ENCODE measurements around the gene FUT7. TPM values are rescaled to one million over a fixed set of nuclear protein-coding genes. Genes with fewer than 3 reads are reported as not detected.

Gene FUT7
- total and polyA plus RNA-seq, 2 of the 8 experiments (the other 6 are each of a cell fraction or from before 2014, with no cell fraction given), result not detected

DNA sequence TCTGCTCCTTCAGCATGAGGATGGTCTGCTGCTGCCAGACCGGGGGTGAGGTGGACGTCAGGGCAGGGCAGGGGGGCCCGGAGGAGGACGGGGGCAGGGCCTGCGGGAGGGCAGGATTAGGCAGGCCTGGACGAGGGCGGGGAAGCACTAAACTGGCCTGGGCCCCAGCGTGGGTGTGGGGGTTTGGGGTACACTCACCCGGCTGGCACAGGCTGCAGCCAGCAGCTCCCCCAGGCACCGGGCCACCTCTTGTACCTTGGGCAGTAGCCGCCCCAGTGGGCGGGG is 32.9 kb upstream of the FUT7 start:
- Histone ChIP-seq H3K4ac (replicated peaks; ENCODE audit: insufficient read length, low read depth, low read length) (no peak overlapping the region), H4K5ac (ENCODE audit: insufficient read length, low read depth, low read length) (no peak overlapping the region), H4K8ac (ENCODE audit: extremely low read depth, insufficient read depth, low read length) (no peak overlapping the region), H4K91ac (replicated peaks; ENCODE audit: insufficient read length, low read length) (no peak overlapping the region), H3K27me3 (replicated peaks in 1 of 4; ENCODE audit: control insufficient read depth in 3 of 4, extremely low read depth in 1 of 4, insufficient read depth in 3 of 4, low read length in 3 of 4) (peaks cover 0 to 13% (median 7%) of the 10 kb centered on the region in 4 experiments; a peak in 5 of 7 replicates), H4K20me1 (replicated peaks in 1 of 2; ENCODE audit: control insufficient read depth in 1 of 2, insufficient read depth in 2 of 2, low read length in 2 of 2) (peaks cover 23 to 25% of the 10 kb centered on the region in 2 experiments), H3K14ac (ENCODE audit: insufficient read length) (no peak overlapping the region), H3K23me2 (ENCODE audit: low read depth, low read length) (peaks cover 5% of the 10 kb centered on the region; the same call in 1 of the 2 replicates), H3K4me1 (replicated peaks in 1 of 4; ENCODE audit: control insufficient read depth in 3 of 4, insufficient read depth in 4 of 4, low read length in 3 of 4) (peaks cover 0 to 18% (median 11%) of the 10 kb centered on the region in 4 experiments; a peak in 5 of 7 replicates), H2BK120ac (replicated peaks; ENCODE audit: low read depth, low read length) (no peak overlapping the region), H3K18ac (ENCODE audit: extremely low read depth, low read length) (no peak overlapping the region), H2AK5ac (ENCODE audit: low read depth, low read length) (no peak overlapping the region), H2AFZ (ENCODE audit: low read length) (no peak overlapping the region), H3K9ac (replicated peaks in 1 of 4; ENCODE audit: extremely low read depth in 1 of 4, low read depth in 3 of 4, low read length in 3 of 4) (no peak overlapping the region), H3K79me1 (ENCODE audit: low read depth, low read length) (peaks cover 2% of the 10 kb centered on the region; the same call in 1 of the 2 replicates), H3K9me3 (ENCODE audit: insufficient read depth in 2 of 2, low read depth in 1 of 2, low read length in 1 of 2) (no peaks in the 10 kb centered on the region), H3K79me2 (ENCODE audit: control insufficient read depth in 1 of 2, insufficient read depth in 2 of 2, low read length in 2 of 2) (no peaks in the 10 kb centered on the region), H2BK15ac (ENCODE audit: low read length) (no peak overlapping the region), H2BK20ac (ENCODE audit: low read length) (no peak overlapping the region), H2BK5ac (ENCODE audit: low read depth, low read length) (no peak overlapping the region), H2BK12ac (ENCODE audit: low read depth, low read length) (no peak overlapping the region), H3K4me2 (ENCODE audit: insufficient read depth in 1 of 2, low read depth in 2 of 2, low read length in 2 of 2) (no peak overlapping the region), H3K4me3 (ENCODE audit: extremely low read depth in 1 of 4, insufficient read depth in 2 of 4, low read depth in 3 of 4, low read length in 4 of 4) (no peak overlapping the region), H3K36me3 (ENCODE audit: control insufficient read depth in 2 of 4, insufficient read depth in 4 of 4, low read length in 3 of 4) (no peaks in the 10 kb centered on the region), H3K23ac (ENCODE audit: insufficient read length) (no peak overlapping the region), H3K56ac (replicated peaks; ENCODE audit: insufficient read length, low read depth, low read length) (no peak overlapping the region), H3K27ac (ENCODE audit: low read depth, low read length) (no peak overlapping the region)
- 93% methylated on average over 10 of the region's 12 CpGs; no CpG with 5 or more reads in 1 of the 2 experiments for WGBS, 2 experiments (ENCODE audit: extremely low coverage in 1 of 2, insufficient coverage in 1 of 2, insufficient read length in 1 of 2, insufficient replicate concordance in 2 of 2, low coverage in 1 of 2, low lambda C conversion rate in 2 of 2, missing lambda C conversion rate in 1 of 2)
- ChIA-PET POLR2A (ENCODE audit: partially characterized antibody) (interaction anchor here (0.7 to 1.5 kb wide), 4 partner anchors 9 to 49 kb away, joined by 3 to 4 read pairs (median 4); no protein-coding TSS in a partner anchor), CTCF (ENCODE audit: partially characterized antibody) (interaction anchor here (1.0 to 13.5 kb wide), 20 partner anchors 7 to 305 kb away, joined by 3 to 291 read pairs (median 8); partner anchors contain the start of genes ABCA2, ENTPD2, FUT7 and MAN1B1)
- DNase-seq (ENCODE audit: low read depth in 1 of 2, low spot score in 2 of 2) (no peak), FAIRE-seq (no peak)
- no peak for TF ChIP-seq RXRA (IDR thresholded peaks at IDR 0.05; ENCODE audit: insufficient read depth, low read depth, low read length)
- TF ChIP-seq SAP30 (IDR thresholded peaks at IDR 0.05; ENCODE audit: insufficient read depth, insufficient replicate concordance, low read length), result no peak
- TF ChIP-seq CBX8 (IDR thresholded peaks at IDR 0.05; ENCODE audit: borderline replicate concordance, low read depth, low read length), result no peak
- no peak for TF ChIP-seq GTF2F1 (IDR thresholded peaks at IDR 0.05; ENCODE audit: borderline replicate concordance, low read depth, low read length)
- TF ChIP-seq CBX5 (IDR thresholded peaks at IDR 0.05; ENCODE audit: low read depth, low read length), result no peak
- no peak for TF ChIP-seq RFX5 (IDR thresholded peaks at IDR 0.05; ENCODE audit: borderline replicate concordance, low read depth, low read length)
- TF ChIP-seq JUND (IDR thresholded peaks at IDR 0.05; ENCODE audit: low read length), result no peak
- TF ChIP-seq HDAC6 (IDR thresholded peaks at IDR 0.05; ENCODE audit: low read depth, low read length), result no peak
- TF ChIP-seq HDAC2 (IDR thresholded peaks at IDR 0.05; ENCODE audit: borderline replicate concordance in 1 of 2, low read depth in 2 of 2, low read length in 2 of 2), result no peak
- TF ChIP-seq CTBP2 (IDR thresholded peaks at IDR 0.05; ENCODE audit: borderline replicate concordance, insufficient read depth, insufficient read length, low read length), result no peak
- no peak for TF ChIP-seq NRF1 (IDR thresholded peaks at IDR 0.05; ENCODE audit: low read depth, low read length)
- TF ChIP-seq RAD21 (IDR thresholded peaks at IDR 0.05 in 1 of 2, conservative IDR thresholded peaks at IDR 0.05 in 1 of 2; ENCODE audit: low read depth in 2 of 2, low read length in 2 of 2), result no peak
- no peak for TF ChIP-seq FOSL1 (IDR thresholded peaks at IDR 0.05; ENCODE audit: insufficient read depth, low read depth, low read length)
